AG04449 (cell line): ENCODE data around the gene PAPOLG.
A peak's percentile ranks its signal among the peaks of the same experiment; 100 is the strongest.

Experiments
- CTCF ChIA-PET: fragments of 350-600 bp; formaldehyde crosslinking; extraction: SDS; loops from one replicate; lab custom pipeline; 2021; ENCODE audit warnings: antibody characterized with exemption; lab: Yijun Ruan, JAX
- POLR2A ChIA-PET: fragments of 400-600, 350-600 bp; formaldehyde crosslinking; extraction: SDS; loops from one replicate; lab custom pipeline; 2020; ENCODE audit warnings: antibody characterized with exemption, inconsistent platforms; lab: Yijun Ruan, JAX
- DNase-seq: peaks from one replicate; pipeline ENCODE4 v3.0.0-alpha.2; 2010; ENCODE audit warnings: low read depth, low spot score
- H3K4me3 ChIP-seq: 2 replicates; pipeline ENCODE4 v1.5.1; 2011; ENCODE audit warnings: low read depth, mild to moderate bottlenecking, control low read depth, low read length
- CTCF ChIP-seq: IDR thresholded peaks from one replicate; pipeline ENCODE4 v1.5.1; 2011; ENCODE audit warnings: mild to moderate bottlenecking, moderate library complexity, low read length, control low read depth, inconsistent platforms; ENCODE audit not compliant: insufficient read depth; ENCODE audit errors: missing control alignments

The PAPOLG gene

DNA sequence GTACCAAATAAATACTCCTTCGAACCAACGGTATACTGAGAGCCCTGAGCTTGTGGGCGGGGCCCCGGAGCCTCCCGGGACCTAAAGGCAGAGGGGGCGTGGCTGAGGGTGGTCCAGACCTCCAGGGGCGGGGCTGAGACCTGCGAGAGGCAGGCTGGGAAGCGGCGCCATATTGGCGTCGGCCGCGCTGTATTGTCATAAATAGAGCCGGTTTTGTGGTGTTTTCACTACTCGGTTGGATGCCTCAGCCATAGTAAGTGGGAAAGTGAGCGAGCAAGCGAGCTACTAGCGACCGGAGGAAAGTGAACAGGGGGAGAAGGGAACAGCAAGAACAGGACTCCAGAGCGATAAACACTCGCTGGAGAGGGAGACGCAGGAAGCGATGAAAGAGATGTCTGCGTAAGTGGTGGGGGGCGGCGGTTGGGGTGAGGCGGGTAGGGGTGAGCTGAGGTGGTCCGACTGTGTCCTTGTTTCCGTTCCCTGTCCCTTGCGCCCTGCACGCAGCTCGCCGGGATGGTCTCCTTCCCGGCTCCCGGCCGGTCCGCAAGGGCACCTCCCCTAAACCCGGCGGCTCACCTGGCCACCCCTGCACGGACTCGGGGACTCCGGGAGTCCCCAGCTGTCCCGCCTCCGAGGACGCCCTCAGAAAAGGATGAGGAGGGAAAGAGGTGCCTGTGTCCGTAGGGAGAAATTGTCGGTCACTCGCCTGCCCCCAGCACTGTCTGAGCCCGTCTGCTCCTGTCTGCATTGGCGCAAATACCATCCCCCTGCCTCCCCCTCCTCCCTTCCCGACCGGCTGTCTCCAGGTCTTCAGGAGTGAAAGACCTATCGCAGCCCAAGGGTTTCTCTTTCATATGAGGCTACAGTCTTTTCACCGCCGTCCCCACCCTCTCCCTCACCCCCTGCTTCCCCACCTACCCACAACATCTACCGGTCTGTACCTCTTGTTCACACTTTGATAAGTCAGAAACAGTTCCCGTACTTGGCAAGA, at the start of gene PAPOLG:
TSS of gene PAPOLG (plus strand) at position 172 of the 991 bp plus-strand sequence. CDS start at position 383, 211 bp downstream.
- no peak for TF ChIP-seq CTCF
- CTCF ChIA-PET = interaction anchor here (0.8 to 3.1 kb wide), 7 partner anchors 10 to 243 kb away, joined by 3 to 16 read pairs (median 5); no protein-coding TSS in a partner anchor
- H3K4me3 ChIP-seq = peak within 1 kb of the TSS; percentile 98
- peak; percentile 42 for DNase-seq
- POLR2A ChIA-PET = interaction anchor here (0.6 kb wide), 1 partner anchor 687 kb away, joined by 3 read pairs; no protein-coding TSS in a partner anchor

DNA sequence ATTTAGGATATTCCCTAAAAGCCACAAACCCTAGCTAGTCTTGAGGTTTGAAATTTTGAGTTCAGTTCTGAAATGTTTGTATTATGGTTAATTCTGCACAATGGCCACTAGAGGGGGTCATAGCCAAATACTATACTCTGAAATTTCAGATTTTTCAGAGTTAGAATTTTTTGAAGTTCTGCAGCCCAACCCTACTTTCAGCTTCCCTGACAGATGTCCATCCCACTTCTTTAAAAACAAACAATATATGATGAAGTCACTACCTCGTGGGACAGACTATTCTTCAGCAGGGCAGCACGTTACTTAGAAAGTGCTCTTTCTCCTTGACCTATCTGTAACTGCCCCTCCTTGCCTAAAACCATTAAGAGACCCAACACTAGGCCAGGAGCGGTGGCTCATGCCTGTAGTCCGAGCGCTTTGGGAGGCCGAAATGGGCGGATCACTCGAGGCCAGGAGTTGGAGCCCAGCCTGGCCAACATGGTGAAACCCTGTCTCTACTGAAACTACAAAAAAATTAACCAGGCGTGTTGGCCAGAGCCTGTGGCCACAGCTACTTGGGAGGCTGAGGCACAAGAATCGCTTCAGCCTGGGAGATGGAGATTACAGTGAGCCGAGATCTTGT, 48.2 kb upstream of the PAPOLG start:
- POLR2A ChIA-PET = no interaction called here
- TF ChIP-seq CTCF = peak; percentile 44
- CTCF ChIA-PET = interaction anchor here (0.6 to 7.2 kb wide), 26 partner anchors 9 to 1075 kb away, joined by 3 to 171 read pairs (median 4); partner anchors contain the start of gene PAPOLG

GRCh38 chr2:60708630-60709320, 47.3 kb upstream of the PAPOLG start:
- H3K4me3 ChIP-seq = no peak overlapping the region
- ChIA-PET POLR2A (no interaction called here), CTCF (interaction anchor here (0.6 to 7.2 kb wide), 14 partner anchors 9 to 1074 kb away, joined by 3 to 171 read pairs (median 5); no protein-coding TSS in a partner anchor)
- DNase-seq = no peak
- TF ChIP-seq CTCF = no peak

More for the DNA sequence above, 48.2 kb upstream of the PAPOLG start:
- no peak overlapping the region for H3K4me3 ChIP-seq
- no peak for DNase-seq

DNA sequence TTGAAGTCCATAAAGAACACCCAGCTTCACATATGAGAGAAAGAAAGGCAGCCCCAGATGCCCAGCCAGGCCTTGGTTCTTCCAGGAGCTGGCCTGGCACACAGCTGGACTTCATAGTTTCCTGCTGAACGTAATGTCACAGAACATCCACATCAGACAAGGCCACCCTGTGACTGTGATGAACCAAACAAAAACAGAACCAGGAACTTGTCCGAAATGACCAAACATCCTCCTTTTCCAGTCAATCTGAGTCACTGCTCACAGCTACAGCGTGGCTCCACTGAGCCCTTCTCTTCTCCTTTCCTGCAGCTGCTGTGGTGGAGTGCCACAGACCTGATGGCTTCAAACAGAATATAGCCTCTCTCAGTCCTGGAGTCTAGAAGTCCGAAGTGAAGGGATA, 45.4 kb upstream of the PAPOLG start:
- TF ChIP-seq CTCF = no peak
- no peak overlapping the region for H3K4me3 ChIP-seq
- CTCF ChIA-PET = interaction anchor here (1.1 to 7.2 kb wide), 7 partner anchors 9 to 288 kb away, joined by 3 to 171 read pairs (median 6); partner anchors contain the start of gene PAPOLG
- DNase-seq = no peak
- POLR2A ChIA-PET = no interaction called here

DNA sequence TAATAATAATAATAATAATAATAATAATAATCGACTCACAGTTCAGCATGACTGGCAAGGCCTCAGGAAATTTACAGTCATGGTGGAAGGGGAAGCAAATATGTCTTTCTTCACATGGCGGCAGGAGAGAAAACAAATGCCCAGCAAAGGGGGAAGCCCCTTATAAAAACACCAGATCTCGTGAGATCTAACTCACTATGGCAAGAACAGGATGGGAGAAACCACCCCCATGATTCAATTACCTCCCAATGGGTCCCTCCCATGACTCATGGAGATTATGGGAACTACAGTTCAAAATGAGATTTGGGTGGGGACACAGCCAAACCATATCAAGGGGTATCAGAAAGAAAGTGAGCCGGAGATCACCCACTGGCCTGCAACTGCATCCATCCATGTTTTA, 40.5 kb upstream of the PAPOLG start:
- ChIA-PET CTCF (interaction anchor here (1.0 to 1.4 kb wide), 2 partner anchors 8 to 283 kb away, joined by 3 read pairs; no protein-coding TSS in a partner anchor), POLR2A (no interaction called here)
- no peak for DNase-seq
- no peak overlapping the region for H3K4me3 ChIP-seq
- no peak for TF ChIP-seq CTCF
